Measurements from ENCODE around the gene KPTN.

Gene KPTN

DNA sequence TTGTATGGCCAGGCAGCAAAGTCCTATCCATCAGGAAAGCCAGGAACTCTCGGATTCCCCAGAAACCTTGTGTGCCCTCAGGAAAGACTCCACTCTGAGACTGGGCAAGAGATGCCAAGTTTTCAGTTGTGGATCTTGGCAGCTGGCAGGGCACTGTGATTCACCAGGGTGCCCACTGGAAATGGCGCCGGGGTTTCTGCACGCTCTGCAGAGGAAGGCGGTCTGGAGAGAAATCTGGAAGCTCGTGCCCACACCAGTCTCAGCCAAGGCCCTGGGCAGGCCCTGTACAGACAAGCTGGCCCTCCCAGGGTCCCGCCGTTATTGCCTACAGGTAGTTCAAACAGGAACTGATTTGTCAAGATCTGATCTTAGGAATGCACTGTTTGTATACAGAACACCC, 26.0 kb upstream of the KPTN start:
- intact Hi-C loops (cut with DNase I) = no loop called here
- peak in 7 of 10 donors; percentile 55 to 94 (median 77) for DNase-seq

DNA sequence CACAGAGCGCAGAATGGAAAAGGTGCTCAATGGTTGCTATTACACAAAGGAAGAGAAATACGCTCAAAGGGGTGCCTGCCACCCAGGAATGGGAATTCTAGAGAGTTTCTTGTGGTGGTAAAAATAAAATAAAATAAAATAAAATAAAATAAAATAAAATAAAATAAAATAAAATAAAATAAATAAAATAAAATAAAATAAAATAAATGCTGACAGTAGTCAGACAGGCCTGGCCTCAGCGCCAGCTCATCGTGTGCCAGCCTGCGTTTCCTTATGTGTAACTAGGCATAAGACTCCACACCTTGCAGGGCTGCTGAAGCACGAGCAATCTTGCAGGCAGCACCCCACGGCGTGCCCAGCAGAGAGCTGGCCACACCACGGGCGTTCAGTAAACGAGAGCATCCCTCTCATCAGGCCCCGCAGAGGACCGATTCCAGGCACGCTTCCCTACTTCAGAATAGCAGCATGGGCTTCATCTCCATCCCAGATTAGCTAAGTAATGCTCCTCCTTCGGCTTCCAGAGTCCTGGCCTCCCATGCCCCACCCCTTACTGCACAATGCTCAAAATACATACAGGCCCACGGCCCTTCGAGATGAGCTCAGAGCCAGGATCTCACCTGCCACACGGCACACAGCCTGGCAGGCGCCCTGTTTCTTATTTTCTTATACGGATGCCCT, 25.3 kb upstream of the KPTN start:
- no peak for DNase-seq
- intact Hi-C loops (cut with DNase I) = no loop called here

DNA sequence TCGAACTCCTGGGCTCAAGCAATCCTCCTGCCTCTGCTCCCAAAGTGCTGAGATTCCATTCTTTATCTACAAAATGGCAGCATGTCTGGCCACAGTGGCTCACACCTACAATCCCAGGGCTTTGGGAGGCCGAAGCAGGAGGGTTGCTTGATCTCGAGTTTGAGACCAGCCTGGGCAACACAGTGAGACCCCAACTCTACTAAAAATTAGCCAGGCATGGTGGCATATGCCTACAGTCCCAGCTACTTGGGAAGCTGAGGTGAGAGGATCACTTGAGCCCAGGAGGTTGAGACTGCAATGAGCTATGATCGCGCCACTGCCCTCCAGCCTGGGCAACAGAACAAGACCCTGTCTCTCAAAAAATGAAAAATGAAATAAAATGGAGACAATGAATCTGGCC, 24.7 kb upstream of the KPTN start:
- no peak for DNase-seq
- intact Hi-C loops (cut with DNase I) = no loop called here

DNA sequence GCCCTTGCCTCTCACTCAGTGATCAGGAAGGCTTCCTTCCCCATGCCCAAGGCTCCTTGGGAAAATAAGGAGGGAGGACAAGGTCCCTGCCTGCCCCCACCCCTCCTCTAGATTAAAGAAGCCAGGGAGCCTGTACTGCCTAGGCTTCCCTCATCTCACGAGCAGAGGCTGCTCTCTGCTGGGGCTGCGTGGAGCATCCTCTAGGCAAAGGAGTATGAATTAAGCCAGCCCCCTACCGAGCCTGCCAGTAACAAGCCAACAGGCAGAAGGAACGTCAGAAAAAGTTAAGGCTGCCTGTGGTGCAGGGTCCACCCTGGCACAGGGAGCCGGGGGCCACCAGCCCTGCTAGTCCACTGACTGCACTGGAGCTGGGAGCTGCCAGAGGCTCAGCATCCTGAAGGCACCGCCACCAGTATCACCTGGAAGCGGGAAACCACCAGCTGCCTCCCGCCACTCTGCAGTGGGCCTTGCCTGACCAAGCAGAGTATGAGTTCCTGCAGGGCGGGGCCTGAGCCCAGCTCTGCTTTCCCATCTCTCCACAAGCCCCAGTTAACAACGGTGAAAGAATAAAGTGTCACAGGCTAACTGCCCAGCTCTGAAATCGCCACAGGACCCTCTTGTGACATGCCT, 24.0 kb upstream of the KPTN start:
- intact Hi-C loops (cut with DNase I) = loop anchor here (2.0 kb wide), 1 partner anchor 65 kb away; no protein-coding TSS in a partner anchor
- DNase-seq = peak in 4 of 10 donors; percentile 58 to 94 (median 72)

DNA sequence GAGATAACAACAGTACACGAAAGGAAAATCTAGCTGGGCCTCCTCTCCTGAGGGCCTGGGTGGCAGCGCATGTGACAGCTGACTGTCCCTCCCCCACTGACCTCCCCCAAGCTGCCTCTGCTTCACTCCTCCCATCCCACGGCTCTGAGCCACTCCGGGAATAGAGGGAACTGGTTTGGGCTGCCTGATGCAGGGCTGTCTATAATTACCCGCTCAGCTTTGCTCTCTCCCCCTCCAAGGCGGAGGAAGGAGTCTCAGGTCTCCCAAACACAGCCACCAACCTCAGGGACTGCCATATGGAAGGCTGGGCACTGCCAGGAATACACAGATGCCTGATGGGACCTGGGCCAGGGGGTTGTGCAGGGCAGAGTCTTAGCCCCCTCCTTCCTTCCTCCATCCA, 23.0 kb upstream of the KPTN start:
- peak in 8 of 10 donors; percentile 49 to 94 (median 68) for DNase-seq
- intact Hi-C loops (cut with DNase I) = loop anchor here (2.0 kb wide), 1 partner anchor 64 kb away; no protein-coding TSS in a partner anchor

DNA sequence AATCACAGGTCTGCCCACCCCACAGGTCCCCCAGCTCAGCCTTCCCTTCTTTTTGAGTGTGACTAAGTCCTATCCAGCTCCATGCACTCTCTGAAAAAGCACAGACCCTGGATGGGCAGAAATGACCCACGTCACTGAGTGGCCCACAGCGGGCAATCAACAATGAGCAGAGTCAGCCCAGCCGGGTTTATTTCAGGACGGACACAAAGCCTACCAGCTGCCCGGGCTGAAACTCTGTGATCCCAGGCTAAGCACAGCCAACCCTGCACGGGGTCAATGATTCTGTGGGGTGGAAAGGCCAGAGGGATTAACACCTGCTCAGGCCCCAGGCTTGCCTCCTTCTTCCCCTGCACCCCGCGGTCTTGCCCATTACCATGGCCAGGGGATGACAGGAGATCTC, 22.4 kb upstream of the KPTN start:
- DNase-seq = peak in 1 of 10 donors; percentile 64

DNA sequence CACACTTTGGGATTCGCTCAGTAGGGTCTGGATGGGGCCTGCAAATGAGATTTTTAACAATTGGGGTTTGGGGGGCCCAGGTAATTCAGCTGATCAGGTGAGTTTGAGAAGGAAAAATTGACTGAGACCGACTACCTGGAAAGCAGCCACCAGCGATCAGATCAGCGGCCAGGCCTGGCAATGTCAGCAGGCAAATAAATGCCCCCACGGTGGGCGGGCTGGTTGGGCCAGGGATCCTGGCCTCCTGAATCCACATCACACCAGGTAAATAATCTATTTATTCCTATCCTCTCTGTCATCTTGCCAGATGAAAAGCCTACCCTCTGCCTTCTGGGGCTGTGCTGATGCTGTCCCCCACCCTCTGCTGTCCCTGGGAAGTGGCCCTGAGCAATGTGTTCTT, 21.5 kb upstream of the KPTN start:
- intact Hi-C loops (cut with DNase I) = no loop called here
- peak in 2 of 10 donors; percentile 40 to 62 for DNase-seq

More for the DNA sequence above, 22.4 kb upstream of the KPTN start:
- intact Hi-C loops (cut with DNase I) = loop anchor here (2.0 kb wide), 1 partner anchor 64 kb away; no protein-coding TSS in a partner anchor

DNA sequence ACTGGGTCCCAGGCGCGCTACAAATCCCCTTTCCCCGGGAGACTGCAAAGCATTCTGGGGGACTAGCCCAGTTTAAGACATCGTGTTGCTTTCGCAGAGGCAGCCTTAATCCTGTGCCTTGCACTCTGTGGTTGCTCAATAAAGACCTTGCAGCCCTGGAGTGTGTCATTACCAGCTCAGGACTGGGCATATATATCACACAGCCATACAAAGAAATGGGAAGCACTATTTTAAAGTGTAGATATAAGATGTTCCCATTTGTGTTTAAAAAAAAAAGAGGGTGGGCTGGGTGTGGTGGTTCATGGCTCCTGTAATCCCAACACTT, 19.8 kb upstream of the KPTN start:
- intact Hi-C loops (cut with DNase I) = no loop called here
- DNase-seq = no peak

DNA sequence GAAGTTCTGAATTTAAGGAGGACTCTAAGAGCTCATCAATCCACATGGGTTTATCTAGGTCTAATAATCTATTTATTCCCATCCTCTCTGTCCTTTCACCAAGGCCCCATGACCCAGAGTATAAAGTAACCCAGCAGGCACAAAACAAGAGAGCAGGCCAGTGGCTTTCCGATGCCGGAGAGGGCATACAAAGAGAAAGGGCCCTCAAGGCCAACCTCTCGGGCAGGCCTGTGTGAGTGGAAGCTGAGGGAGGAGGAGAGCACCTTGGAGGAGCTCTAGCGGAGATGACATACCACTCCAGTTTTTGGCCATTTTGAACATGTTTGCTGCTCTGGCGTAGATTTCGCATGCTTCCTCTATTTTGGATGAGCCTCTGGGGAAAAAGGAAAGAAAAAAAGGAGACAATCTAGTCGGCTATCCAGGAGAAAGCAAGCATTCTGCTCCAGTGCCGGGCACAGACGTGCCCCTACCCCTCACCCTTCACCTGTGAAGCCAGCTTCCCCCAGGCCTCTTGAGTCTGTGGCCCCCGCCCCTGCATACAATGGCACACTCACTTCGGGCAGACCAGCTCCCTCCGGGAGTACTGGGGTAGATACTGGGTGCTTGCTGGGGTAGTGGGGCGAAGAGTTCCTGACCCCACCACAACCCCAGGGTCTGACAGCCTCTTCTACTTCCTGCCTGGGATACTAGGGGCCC, 19.3 kb upstream of the KPTN start:
- DNase-seq = peak in 2 of 10 donors; percentile 9 to 16
- intact Hi-C loops (cut with DNase I) = no loop called here

DNA sequence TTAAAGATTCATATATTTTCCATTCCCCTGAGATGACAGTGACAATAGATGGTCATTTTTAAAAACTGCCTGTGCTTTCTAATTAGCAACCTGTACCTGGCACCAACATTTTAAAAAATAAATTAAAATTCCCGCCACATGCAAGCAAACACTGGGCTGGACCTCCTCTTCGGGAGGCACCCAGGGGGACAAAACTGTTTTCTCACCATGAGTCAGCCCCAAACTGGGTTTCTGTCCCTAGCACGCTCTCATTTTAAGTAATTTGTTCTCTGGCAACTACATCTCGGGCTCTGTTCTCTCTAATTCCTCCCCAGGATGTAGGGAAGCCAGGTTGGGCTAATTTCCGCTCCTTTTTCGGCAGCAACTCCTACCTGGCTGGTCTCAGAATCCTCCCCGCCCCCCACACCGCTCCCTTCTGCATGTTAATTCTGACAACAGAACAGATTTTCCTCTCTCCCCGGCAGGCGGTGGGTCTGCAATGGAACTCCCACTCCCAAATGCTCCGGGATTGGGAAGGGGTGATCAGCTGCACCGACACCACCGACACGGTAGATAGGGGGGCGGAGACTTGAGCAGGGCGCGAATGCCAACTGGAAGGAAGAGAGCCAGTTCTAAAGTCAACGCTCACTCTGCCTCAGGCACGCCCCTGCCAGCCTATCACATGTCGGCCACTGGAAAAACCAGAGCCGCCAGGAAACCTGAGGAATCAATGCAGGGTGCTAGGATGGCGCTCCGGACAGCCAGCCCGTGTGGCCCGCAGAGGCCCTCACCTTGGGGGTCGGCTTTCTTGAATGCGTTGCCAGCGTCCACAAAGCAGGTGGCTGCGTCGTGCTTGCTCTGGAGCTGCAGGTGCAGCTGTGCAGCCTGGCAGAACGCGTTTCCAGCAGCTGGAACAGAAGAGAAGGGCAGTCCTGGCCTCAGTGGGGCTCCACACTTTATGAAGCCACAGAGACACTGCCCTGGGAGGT, 16.1 kb upstream of the KPTN start:
- intact Hi-C loops (cut with DNase I) = no loop called here
- peak in 2 of 10 donors; percentile 83 to 84 for DNase-seq

DNA sequence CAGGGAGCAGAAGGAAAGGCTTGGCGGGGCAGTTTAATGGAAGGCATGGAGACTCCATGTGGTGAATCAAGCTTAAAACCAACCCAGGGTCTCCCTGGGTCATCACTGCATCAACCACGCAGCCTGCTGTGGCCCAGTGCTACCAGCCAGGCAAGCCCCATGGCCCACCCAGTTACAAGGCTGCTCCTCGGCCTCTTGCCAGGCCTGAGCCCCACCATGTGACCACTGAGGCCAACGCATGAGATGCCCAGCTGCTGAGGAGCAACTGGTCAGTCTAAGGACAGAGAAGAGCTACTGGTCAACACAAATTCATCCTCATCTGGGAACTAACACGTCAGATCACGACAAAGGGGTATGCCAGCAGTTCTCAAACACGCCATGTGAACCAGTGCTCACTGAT, 15.4 kb upstream of the KPTN start:
- intact Hi-C loops (cut with DNase I) = no loop called here
- DNase-seq = peak in 1 of 10 donors; percentile 41

DNA sequence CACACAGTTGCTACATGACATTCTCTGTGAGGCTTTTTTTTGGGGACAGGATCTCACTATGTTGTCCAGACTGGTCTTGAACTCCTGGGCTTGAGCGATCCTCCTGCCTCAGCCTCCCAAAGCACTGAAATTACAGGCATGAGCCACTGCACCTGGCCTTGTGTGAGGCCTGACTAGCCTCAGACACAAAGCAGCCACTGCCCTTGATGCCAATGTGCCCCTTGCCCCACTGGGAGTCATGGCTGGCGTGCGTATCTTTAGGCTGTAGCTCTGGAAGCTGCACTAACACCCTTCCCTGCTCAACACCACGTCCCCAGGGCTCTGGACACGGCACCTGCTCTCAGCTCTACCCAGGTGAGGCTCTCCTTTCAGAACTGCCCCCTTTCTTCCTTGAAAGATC, 14.5 kb upstream of the KPTN start:
- peak in 1 of 10 donors; percentile 29 for DNase-seq
- intact Hi-C loops (cut with DNase I) = no loop called here

DNA sequence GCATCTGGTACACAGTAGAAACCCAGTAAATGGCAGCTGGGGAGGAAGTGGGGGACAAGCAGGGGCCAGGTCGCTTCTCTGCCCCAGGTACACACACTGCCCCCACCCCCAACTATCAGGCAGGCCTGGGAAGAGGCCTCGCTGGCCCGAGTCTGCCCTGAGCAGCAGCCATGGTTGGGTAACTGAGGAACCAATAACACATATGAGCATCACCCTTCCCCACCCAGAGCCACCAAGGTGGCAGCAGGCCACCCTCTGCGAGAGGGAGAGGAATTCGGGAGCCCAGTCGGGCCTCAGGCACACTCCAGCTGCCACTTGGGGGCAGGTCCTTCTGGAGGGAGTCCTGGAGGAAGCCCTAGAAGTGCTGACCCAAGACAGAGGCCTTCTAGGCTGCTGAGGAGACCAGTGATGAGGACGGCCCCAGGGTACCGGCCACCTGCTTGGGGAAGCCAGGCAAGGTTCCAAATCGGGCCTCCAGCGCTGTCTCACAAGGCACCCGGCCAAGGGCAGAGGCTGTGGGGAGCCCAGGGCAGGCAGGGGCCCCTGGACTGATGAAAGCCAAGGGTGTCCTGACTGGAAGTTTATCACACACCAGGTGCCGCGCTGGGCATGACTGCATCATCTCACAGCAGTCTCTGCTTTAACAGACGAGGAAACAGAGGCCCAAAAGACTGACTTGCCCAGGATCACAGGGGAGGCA, 14.0 kb upstream of the KPTN start:
- peak in 1 of 10 donors; percentile 55 for DNase-seq
- intact Hi-C loops (cut with DNase I) = no loop called here

DNA sequence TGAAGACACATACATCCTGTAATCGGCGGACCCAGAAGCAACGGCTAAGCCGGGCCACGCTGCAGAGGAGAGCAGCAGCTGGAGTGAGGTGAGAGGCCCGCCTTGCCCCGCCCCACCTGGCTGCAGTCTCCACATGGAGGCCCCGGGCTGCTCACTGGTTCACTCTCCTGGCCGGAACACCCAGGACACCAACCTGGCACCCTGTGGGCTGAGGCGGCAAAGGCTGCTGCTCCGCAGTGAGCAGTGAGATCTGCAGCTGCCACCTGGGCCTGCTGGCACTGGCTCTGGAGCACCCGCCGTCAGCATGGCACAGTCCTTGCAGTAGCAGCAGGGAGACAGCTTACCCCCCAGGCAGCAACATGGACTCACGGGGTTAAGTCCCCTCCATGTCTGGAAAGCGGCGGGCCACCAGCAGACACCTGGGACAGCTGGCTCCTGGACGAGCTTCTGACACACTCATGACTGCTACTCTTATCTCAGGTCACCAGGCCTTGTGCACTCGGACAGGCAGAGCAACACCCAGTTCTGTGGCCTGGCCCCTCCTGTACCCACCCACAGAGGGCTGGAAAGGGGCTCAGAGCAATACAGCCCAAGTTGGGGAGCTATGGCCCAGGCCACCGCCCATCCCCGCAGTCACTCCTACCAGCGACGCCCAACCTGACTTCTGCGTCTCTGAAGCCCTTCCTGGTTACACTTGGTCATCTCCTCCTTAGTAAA, 13.2 kb upstream of the KPTN start:
- intact Hi-C loops (cut with DNase I) = no loop called here
- peak in 8 of 10 donors; percentile 45 to 95 (median 68) for DNase-seq

DNA sequence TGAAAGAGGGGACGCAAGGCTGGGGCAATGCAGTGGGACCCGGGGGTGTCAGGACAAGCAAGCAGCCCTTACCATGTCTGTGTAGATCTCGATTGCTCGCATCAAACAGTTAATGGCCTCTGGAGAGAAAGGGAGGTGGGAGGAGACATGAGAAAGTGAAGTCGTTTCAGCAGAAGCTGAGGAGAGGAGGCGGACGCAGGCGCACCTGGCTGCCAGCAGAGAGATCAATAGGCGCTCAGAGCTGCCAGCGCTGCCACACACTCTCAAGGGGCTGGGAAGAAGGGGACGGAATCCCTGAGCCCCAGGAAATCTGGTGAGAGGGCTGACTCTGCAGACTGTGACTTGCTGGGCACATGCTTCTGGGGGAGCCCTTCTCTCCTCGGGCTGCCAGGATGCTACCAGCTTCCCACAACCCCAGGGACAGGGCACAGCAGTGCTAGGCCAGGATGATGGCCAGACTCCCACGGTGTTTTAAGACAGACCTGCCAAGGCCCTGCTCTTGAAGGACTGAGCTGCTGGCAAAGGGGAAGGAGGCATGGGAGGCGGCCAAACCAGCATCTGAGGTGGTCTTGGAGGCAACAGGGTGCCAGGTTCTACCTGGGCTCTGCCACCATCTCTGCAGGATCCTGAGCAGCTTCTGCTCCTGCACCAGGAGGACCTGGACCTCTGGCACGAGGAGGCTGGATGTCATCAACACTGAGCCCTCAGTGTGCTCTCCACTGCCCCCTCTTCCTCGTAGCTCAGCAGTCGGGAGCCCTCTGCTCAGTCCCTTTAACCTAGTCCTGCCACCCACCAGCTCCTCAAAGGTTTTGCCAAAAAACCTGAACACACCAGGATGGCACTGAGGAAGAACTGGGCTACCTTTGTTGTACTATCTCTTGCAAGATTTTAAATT, 11.7 kb upstream of the KPTN start:
- intact Hi-C loops (cut with DNase I) = no loop called here
- DNase-seq = peak in 4 of 10 donors; percentile 66 to 95 (median 80)

DNA sequence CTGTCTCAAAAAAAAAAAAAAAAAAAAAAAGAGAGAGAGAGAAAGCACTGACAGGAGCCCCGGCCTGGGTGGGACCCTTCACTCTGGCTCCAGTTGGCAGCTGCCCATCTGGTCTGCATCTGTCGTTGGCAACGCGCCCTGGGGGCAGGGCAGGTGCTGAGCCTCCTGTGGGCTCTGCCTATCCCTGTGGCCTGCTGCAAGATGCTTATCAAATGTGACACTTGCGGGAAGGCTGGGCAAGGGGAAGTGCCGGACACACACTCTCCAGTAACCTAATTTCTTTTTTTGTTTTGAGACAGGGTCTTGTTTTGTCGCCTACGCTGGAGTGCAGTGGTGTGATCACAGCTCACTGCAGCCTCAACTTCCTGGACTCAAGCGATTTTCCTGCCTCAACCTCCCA, 10.7 kb upstream of the KPTN start:
- DNase-seq = peak in 1 of 10 donors; percentile 80
- intact Hi-C loops (cut with DNase I) = no loop called here

DNA sequence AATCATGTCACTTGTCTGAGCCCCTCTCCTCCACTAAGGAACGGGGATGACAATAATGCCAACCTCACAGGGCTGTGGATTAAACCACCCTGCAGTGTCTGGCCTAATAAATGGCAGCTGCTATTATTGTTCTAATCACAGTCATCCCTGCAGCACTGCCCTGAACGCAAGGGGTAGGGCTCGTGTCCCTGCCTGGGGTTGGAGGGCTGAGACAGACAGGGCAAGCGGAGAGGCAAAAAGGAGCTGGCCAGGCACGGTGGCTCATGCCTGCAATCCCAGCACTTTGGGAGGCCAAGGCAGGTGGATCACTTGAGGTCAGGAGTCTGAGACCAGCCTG, 10.2 kb upstream of the KPTN start:
- DNase-seq = peak in 1 of 10 donors; percentile 42
- intact Hi-C loops (cut with DNase I) = no loop called here

Measured in posterior cingulate gyrus (tissue), 11 donors.